GM12892 (cell line): ENCODE results near the gene ABT1.

Source experiments
- DNase-seq: peaks from one replicate; pipeline ENCODE4 v3.0.0; 2011; ENCODE audit not compliant: insufficient read length
- FAIRE-seq: peaks from 2 replicates; lab custom pipeline; 2011; peaks lifted over from hg19 to GRCh38; lab: Jason Lieb, UNC
- POLR2A ChIP-seq: IDR thresholded peaks from 2 replicates; pipeline ENCODE4 v1.6.1; 2011; ENCODE audit warnings: low read depth, low read length, control low read depth
- POLR2AphosphoS5 ChIP-seq: IDR thresholded peaks from 2 replicates; pipeline ENCODE4 v1.6.1; 2011; ENCODE audit warnings: low read depth, low read length, control low read depth
- TAF1 ChIP-seq: IDR thresholded peaks from 2 replicates; pipeline ENCODE4 v1.6.1; 2011; ENCODE audit warnings: low read depth, mild to moderate bottlenecking, control low read depth, low read length, borderline replicate concordance

The ABT1 gene

DNA sequence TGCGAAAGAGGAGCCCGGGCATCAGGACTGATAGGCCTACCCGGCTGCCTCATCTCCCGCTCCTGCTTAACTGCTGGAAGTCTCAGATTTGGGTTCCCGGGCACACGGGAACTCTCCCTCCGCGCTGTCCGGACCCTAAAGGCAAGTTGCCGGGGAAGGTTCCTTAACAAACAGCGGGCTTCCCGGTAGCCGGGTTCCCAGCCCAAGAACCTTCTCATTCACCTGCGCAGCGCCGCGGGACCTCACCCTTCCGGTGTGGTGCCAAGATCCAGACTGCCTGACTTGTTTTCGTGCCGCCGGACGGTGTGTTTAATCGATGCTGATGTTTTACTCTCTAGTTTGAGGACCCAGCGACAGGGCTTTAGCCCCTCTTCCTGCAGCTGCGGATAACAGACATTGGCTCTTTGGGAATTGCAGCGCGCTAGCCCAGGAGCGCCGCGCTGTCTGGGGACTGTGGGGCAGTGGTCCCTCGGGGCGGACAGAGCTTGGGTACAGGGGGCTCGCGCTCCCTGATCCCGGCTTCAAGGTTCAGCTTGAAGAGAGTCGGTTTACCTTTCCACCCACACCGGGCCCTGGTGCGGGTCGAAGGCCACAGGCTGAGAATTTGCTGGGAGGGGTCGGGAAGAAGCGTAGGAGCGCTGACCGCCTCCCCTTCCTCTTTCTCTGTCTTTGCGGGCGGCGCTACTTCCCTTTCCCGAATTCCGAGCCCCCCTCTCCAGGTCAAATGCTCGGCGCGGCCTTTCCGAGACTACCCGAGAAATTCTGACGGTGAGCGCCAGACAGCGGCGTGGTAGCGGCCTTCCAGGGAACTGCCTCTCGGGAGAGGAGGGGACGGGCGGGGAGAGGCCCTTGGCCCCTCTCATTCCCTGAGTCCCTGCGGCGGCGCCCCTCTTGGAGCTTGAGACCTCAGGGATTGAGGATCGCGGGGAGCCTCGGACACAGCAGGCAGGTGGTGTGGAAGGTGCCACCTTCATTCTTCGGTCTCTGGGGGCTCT lies 17.2 kb downstream of the ABT1 start:
- no peak for FAIRE-seq
- TF ChIP-seq POLR2AphosphoS5 (no peak), POLR2A (no peak), TAF1 (no peak)
- DNase-seq, result no peak

DNA sequence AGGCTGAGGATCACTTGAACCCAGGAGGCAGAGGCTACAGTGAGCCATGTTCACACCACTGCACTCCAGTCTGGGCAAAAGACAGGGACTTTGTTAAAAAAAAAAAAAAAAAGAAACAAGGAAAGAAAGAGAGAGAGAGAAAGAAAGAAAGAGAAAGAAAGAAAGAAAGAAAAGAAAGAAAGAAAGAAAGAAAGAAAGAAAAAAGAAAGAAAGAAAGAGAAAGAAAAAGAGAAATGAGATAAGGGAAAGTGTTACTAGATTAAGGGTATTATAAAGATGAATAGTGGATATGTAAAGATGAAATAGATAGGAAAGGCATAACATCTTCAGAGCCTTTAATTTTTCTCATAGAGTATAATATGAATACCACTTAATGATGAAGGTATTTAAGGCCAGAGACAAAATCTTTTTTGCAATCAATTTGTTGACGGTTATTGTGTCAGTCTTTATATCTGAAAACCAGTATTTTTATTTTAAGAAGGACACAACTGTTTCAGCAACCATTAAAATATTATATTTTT lies 26.6 kb downstream of the ABT1 start:
- FAIRE-seq, result no peak
- no peak for DNase-seq
- TF ChIP-seq POLR2AphosphoS5 (no peak), TAF1 (no peak), POLR2A (no peak)

DNA sequence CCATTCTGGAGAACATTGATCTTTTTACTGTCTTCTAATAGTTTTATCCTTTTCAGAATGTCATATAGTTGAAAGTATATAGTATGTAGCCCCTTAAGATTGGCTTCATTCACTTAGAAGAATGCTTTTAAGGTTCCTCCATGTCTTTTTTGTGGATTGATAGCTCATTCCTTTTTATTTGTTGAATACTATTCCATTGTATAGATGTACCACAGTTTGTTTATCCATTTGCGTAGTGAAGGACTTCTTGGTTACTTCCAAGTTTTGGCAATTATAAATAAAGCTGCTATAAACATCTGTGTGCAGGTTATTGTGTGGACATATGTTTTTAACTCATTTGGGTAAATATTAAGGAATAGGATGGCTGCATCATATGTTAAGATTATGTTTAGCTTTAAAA lies 27.8 kb downstream of the ABT1 start:
- DNase-seq (no peak), FAIRE-seq (no peak)
- TF ChIP-seq POLR2AphosphoS5, result no peak
- TF ChIP-seq TAF1, result no peak
- no peak for TF ChIP-seq POLR2A

DNA sequence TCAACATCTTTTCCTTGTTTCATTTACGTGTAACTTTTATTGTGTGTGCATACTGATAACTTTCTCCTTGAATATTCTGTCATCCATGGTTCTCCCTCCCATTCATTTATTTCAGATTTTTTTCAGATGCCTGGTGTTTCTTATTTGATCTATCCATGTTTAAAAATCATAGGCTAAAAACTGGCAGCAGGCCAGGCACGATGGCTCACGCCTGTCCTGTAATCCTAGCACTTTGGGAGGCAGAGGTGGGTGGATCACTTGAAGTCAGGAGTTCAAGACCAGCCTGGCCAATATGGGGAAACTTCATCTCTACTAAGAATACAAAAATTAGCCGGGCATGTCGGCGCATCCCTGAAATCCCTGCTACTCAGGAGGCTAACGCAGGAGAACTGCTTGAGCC lies 31.1 kb downstream of the ABT1 start:
- FAIRE-seq, result no peak
- no peak for TF ChIP-seq TAF1
- DNase-seq, result no peak

DNA sequence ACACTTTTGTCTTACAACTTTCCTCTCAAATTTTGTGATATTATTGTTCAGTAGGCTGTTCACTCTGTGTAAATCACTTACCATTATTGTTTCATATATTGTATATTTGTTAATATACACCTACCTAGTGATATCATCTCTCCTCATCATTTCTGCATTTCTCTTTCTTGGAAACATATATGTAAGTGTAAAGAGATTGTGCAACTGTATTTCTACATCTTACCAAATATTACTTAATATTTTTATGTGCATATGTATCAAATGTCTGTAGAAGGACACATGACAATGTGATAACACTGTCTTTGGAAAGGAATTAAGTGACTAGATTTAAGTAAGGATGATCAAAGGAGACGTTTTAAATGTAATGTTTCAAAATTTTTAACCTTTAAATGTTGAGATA lies 32.6 kb downstream of the ABT1 start:
- no peak for DNase-seq
- no peak for TF ChIP-seq TAF1
- no peak for TF ChIP-seq POLR2A
- no peak for FAIRE-seq

DNA sequence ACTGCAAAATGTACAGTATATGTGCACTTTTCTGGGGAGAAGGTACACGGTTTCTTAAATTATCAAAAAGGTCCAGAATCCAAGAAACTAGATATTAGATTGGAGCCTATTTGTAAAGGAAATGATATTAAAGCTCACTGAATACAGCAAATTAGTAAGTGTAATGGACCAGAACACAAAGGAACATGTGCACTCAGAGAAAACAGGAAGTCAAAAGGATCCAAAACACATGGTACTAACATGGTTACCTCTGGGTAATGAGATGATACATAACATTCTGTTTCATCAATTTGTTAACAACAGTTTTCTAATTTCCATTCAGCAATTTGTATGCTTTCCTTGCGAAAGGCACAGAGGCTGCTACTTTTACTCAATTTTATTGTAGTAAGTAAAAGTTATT lies 44.1 kb downstream of the ABT1 start:
- no peak for FAIRE-seq
- TF ChIP-seq POLR2A (no peak), TAF1 (no peak), POLR2AphosphoS5 (no peak)
- DNase-seq, result no peak

DNA sequence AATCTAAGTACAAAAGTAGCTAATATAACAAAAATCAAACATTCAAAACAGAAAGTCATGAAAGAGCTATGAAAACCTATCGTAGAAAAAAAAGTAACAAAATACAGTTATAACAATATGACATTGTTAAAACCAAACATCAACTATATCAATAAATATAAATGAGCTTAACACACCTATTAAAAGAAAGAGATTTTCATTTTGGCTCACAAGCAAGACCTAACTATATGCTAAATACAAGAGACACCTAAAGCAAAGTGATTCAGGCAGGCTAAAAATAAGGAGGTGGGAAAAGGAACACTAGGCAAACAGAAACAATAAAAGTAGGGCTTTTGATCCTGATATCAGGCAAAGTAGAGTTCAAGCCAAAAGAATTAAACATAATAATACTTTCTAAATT lies 49.3 kb downstream of the ABT1 start:
- TF ChIP-seq TAF1 (no peak), POLR2AphosphoS5 (no peak), POLR2A (no peak)
- no peak for FAIRE-seq
- no peak for DNase-seq
